Lower leg skin (tissue), 4 donors: ENCODE data around the gene CLSTN2. TPM values are rescaled to one million over a fixed set of nuclear protein-coding genes. Genes with fewer than 3 reads are reported as not detected.

Source experiments
- DNase-seq, 2 donors: peaks; one replicate each; pipeline ENCODE4 v3.0.0-alpha.2; 2019; ENCODE audit warnings: low spot score in 2 of 2
- H3K4me3 ChIP-seq: fragments of 200-600 bp; sonication (generic); 2 replicates; pipeline ENCODE4 v1.5.1; 2017; ENCODE audit warnings: mild to moderate bottlenecking, low read depth; ENCODE audit not compliant: poor library complexity, severe bottlenecking
- CTCF ChIP-seq, 3 donors: fragments of 450-650 bp; IDR thresholded peaks; one replicate each; pipeline ENCODE4 v1.5.1; 2016; ENCODE audit warnings: antibody characterized with exemption in 3 of 3, mild to moderate bottlenecking in 3 of 3, moderate library complexity in 2 of 3
- POLR2A ChIP-seq, 2 donors: fragments of 450-650 bp; IDR thresholded peaks; one replicate each; pipeline ENCODE4 v1.6.1; 2016 to 2017; ENCODE audit warnings: antibody characterized with exemption in 2 of 2, mild to moderate bottlenecking in 1 of 2, moderate library complexity in 1 of 2
- WGBS, 2 donors: methylation state at CpG; one replicate each; pipeline ENCODE4 v1.1.5; 2018; 5-methylcytosine and 5-hydroxymethylcytosine counted together
- intact Hi-C: fragments of 100-400 bp; cut with DNase I; formaldehyde crosslinking; loops from one replicate; pipeline ENCODE4 v1.15.0; 2023; ENCODE audit warnings: low total_unique reads
- total RNA-seq, 4 donors: library from RNA; depleted of rRNA; stranded (reverse); fragments of >200 nt; gene quantifications; one replicate each; pipeline ENCODE4 v1.1.0, GENCODE V29; 2016

Gene CLSTN2
- total RNA-seq, 4 donors from 2014 or later = 3.1 to 7.9 (median 4.7) TPM

GRCh38 chr3:140576449-140576848 lies 641.5 kb downstream of the CLSTN2 start:
- H3K4me3 ChIP-seq = no peak overlapping the region
- WGBS, 2 donors = 75 to 83% methylated on average over 5 of the region's 5 CpGs
- DNase-seq = peak in 1 of 2 donors; percentile 34
- intact Hi-C loops = no loop called here
- TF ChIP-seq CTCF (IDR thresholded peaks at IDR 0.05) (no peak), POLR2A (IDR thresholded peaks at IDR 0.05) (no peak)

- TF ChIP-seq POLR2A (IDR thresholded peaks at IDR 0.05) = no peak
- no peak for TF ChIP-seq CTCF (IDR thresholded peaks at IDR 0.05)
- no peak overlapping the region for H3K4me3 ChIP-seq
- no peak for DNase-seq
- intact Hi-C loops = no loop called here
- WGBS, 2 donors = 75 to 77% methylated on average over 4 of the region's 4 CpGs
These were observed 642.9 kb downstream of the CLSTN2 start for GRCh38 chr3:140577911-140578310.

- DNase-seq = no peak
- no peak overlapping the region for H3K4me3 ChIP-seq
- intact Hi-C loops = no loop called here
- TF ChIP-seq POLR2A (IDR thresholded peaks at IDR 0.05) (no peak), CTCF (IDR thresholded peaks at IDR 0.05) (no peak)
These were observed 644.3 kb downstream of the CLSTN2 start for GRCh38 chr3:140579260-140579659.

GRCh38 chr3:140580746-140581145 lies 645.8 kb downstream of the CLSTN2 start:
- WGBS, 2 donors = 31 to 34% methylated on average over 1 of the region's 1 CpG

GRCh38 chr3:140584549-140584948 lies 649.6 kb downstream of the CLSTN2 start:
- no peak for DNase-seq
- H3K4me3 ChIP-seq = no peak overlapping the region
- intact Hi-C loops = no loop called here
- no peak for TF ChIP-seq POLR2A (IDR thresholded peaks at IDR 0.05)
- no peak for TF ChIP-seq CTCF (IDR thresholded peaks at IDR 0.05)
- WGBS, 2 donors = 32 to 50% methylated on average over 1 of the region's 1 CpG

More at GRCh38 chr3:140580746-140581145, 645.8 kb downstream of the CLSTN2 start:
- H3K4me3 ChIP-seq = no peak overlapping the region
- intact Hi-C loops = no loop called here
- TF ChIP-seq CTCF (IDR thresholded peaks at IDR 0.05) (no peak), POLR2A (IDR thresholded peaks at IDR 0.05) (no peak)
- no peak for DNase-seq

- no peak for DNase-seq
- TF ChIP-seq CTCF (IDR thresholded peaks at IDR 0.05) = no peak
- TF ChIP-seq POLR2A (IDR thresholded peaks at IDR 0.05) = no peak
- H3K4me3 ChIP-seq = no peak overlapping the region
- intact Hi-C loops = no loop called here
- WGBS, 2 donors = 76 to 78% methylated on average over 4 of the region's 4 CpGs
These were observed 650.8 kb downstream of the CLSTN2 start for GRCh38 chr3:140585828-140586227.
